Stimulated activated naive CD8-positive, alpha-beta T cell treated with anti-CD3 and anti-CD28 coated beads, Interleukin-15, amount 100 ng/mL, for 72 hours (primary cell): ENCODE results near the gene CAMTA1.

ENCODE experiments used
- ATAC-seq: fragments of 150-1000 bp; cut with Tn5 transposase; 2 replicates; pipeline ENCODE4 v1.10.0; 2021; ENCODE audit warnings: mild to moderate bottlenecking, moderate library complexity
- DNase-seq, 2 donors: peaks; one replicate each; pipeline ENCODE4 v3.0.0; 2021 to 2022
- H3K27ac Mint-ChIP-seq, 2 donors: one replicate each; pipeline ENCODE4 v1.8.0; 2022; ENCODE audit warnings: mild to moderate bottlenecking in 2 of 2, mixed read lengths in 2 of 2, moderate library complexity in 2 of 2
- H3K27me3 Mint-ChIP-seq: one replicate; pipeline ENCODE4 v1.8.0; 2022; ENCODE audit warnings: mixed read lengths
- H3K4me1 Mint-ChIP-seq: one replicate; pipeline ENCODE4 v1.8.0; 2022; ENCODE audit warnings: mild to moderate bottlenecking, mixed read lengths
- H3K4me3 Mint-ChIP-seq, 2 donors: one replicate each; pipeline ENCODE4 v1.8.0; 2022; ENCODE audit warnings: mild to moderate bottlenecking in 2 of 2, mixed read lengths in 2 of 2, moderate library complexity in 1 of 2
- H3K9me3 Mint-ChIP-seq, 2 donors: one replicate each; pipeline ENCODE4 v1.8.0; 2022; ENCODE audit warnings: mixed read lengths in 2 of 2

The CAMTA1 gene

DNA sequence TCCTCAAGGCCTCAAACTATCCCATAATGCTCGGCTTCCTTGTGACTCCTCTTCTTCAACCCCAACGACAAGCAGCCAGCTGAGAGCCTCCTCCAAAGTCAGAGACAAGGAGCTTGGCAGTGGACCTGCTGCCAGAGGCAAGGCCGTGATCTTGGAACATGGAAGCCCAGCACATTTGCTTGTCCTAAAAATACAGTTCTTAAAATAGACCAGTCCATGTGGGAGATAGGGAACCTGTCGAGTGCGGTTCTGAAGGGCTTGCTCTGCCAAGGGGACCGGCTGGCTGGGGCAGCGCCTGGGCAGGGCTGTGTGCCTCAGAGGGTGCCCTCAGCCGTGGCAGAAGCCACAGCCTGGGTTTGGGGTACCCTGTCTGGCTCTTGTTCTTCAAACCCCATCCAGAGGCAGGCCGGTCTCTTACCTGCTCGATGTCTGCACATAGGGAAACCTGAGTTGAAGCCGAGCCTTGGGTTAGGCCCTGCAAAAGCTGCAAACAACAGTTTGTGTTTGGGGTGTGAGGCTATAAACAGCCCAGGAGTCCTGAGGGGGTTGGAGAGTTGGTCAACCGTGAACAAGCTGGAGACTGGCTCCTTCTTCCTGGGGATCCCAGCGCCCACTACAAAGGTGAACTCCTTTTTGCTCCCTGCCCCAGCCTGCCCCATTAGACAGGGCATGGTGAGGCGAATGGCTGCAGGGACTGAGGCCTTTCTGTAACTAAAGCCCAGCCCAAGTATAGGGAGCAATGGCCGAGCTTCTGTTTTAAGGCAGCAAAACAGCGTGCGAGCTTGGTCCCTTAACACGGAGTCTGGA lies 228.8 kb downstream of the CAMTA1 start:
- no peak overlapping the region for H3K27ac Mint-ChIP-seq
- no peak for DNase-seq
- no peak for ATAC-seq
- H3K4me1 Mint-ChIP-seq = no peaks in the 10 kb centered on the region
- H3K9me3 Mint-ChIP-seq = no peaks in the 10 kb centered on the region
- peaks cover 6% of the 10 kb centered on the region for H3K27me3 Mint-ChIP-seq
- no peak overlapping the region for H3K4me3 Mint-ChIP-seq

- no peak for DNase-seq
- H3K4me1 Mint-ChIP-seq = no peaks in the 10 kb centered on the region
- ATAC-seq = no peak
Measured at GRCh38 chr1:7014640-7014930, 229.3 kb downstream of the CAMTA1 start.

DNA sequence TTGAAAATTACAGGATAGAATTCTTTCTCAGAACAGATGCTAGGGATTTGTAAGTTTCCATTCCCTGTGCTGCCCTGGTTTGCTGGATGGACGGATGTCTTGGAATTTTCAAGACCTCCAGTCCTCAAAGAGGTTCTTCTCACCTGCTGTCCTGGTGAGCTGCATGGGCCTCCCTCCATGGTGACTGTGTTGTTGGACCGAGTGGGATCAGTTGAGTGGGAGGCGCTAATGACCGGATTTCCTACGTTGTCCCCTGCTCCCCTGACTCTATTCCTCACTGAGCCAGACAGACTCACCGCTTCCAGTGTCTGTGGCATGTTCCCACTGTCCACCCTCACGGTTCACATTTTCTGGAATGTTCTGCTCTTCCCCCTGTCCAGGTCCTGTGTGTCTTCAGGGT lies 229.8 kb downstream of the CAMTA1 start:
- Mint-ChIP-seq H3K27ac (no peak overlapping the region), H3K27me3 (peaks cover 12% of the 10 kb centered on the region), H3K4me3 (no peak overlapping the region), H3K9me3 (no peaks in the 10 kb centered on the region), H3K4me1 (no peaks in the 10 kb centered on the region)
- no peak for DNase-seq
- no peak for ATAC-seq

More at GRCh38 chr1:7014640-7014930, 229.3 kb downstream of the CAMTA1 start:
- no peak overlapping the region for H3K27ac Mint-ChIP-seq
- H3K27me3 Mint-ChIP-seq = peaks cover 8% of the 10 kb centered on the region
- H3K4me3 Mint-ChIP-seq = no peak overlapping the region
- no peaks in the 10 kb centered on the region for H3K9me3 Mint-ChIP-seq

DNA sequence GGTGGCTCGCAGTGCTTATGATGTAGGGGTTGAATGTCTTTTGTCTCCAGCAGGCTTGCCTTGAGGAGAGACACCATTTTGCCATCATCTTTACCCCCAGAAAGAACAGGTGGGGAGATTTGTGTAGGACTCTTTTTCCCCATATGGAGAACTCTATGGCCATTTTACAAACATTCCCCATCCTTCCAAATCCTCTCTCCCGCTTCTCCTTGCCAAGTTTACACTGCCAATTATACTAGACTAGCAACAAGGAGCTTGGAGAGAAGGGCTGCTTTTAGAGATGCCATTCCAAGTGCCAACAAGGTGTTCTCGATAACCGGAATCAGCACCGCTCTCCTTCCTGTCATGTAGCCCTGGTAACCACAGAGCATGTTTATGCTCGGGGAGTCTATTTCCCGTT lies 233.1 kb downstream of the CAMTA1 start:
- Mint-ChIP-seq H3K27me3 (peaks cover 26% of the 10 kb centered on the region), H3K9me3 (no peaks in the 10 kb centered on the region), H3K4me1 (no peaks in the 10 kb centered on the region), H3K4me3 (no peak overlapping the region), H3K27ac (no peak overlapping the region)
- DNase-seq (no peak), ATAC-seq (no peak)

GRCh38 chr1:7018826-7019225 lies 233.6 kb downstream of the CAMTA1 start:
- Mint-ChIP-seq H3K27me3 (peaks cover 26% of the 10 kb centered on the region), H3K27ac (no peak overlapping the region), H3K9me3 (no peaks in the 10 kb centered on the region), H3K4me3 (no peak overlapping the region), H3K4me1 (no peaks in the 10 kb centered on the region)
- ATAC-seq = no peak
- no peak for DNase-seq

DNA sequence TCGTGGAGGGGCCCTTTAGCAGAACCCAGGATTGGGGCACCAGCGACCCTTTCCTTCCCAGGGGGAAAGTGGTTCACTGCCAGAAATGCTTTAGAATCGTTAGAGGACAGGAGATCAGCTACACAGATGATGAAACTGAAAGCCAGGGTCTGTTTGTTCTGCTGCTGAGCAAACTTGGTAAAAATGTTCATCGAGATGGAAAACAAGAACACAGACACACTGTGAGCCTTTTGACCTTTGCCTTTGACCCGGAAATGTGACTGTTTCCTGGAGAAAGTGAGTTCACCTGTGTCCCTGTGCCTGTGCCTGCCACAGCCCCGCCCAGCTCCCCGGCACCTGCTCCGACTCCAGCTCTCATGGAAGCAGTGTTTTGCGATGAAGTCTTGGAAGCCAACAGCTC lies 234.3 kb downstream of the CAMTA1 start:
- no peaks in the 10 kb centered on the region for H3K4me1 Mint-ChIP-seq
- no peak overlapping the region for H3K4me3 Mint-ChIP-seq

DNA sequence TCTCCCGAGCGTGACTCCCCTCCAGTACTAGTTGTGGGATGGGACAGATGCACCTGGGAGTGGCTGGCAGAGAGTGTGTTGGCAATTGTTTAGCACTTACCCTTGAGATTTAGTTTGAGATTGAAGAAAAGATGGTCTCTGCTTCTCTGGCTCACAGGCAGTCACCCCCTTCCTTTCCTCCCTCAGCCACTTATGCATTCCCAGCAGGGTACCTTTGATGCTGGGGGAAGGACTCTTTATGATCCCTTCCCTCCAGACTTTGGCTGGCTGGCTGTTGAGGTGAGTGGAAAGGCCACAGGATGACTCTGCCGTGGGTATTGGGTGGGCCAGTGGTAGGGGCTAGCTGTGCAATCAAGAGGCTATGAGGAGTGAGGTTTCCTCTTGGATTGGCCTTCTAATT lies 236.8 kb downstream of the CAMTA1 start:
- Mint-ChIP-seq H3K9me3 (no peaks in the 10 kb centered on the region), H3K27me3 (peaks cover 37% of the 10 kb centered on the region), H3K27ac (no peak overlapping the region), H3K4me1 (no peaks in the 10 kb centered on the region), H3K4me3 (no peak overlapping the region)
- no peak for DNase-seq
- no peak for ATAC-seq

More for the DNA sequence above, 234.3 kb downstream of the CAMTA1 start:
- Mint-ChIP-seq H3K27ac (no peak overlapping the region), H3K27me3 (peaks cover 26% of the 10 kb centered on the region), H3K9me3 (no peaks in the 10 kb centered on the region)
- DNase-seq (no peak), ATAC-seq (no peak)

GRCh38 chr1:7025013-7025412 lies 239.8 kb downstream of the CAMTA1 start:
- Mint-ChIP-seq H3K27me3 (peaks cover 31% of the 10 kb centered on the region), H3K9me3 (no peaks in the 10 kb centered on the region), H3K27ac (no peak overlapping the region), H3K4me1 (no peaks in the 10 kb centered on the region), H3K4me3 (no peak overlapping the region)
- DNase-seq (no peak), ATAC-seq (no peak)

DNA sequence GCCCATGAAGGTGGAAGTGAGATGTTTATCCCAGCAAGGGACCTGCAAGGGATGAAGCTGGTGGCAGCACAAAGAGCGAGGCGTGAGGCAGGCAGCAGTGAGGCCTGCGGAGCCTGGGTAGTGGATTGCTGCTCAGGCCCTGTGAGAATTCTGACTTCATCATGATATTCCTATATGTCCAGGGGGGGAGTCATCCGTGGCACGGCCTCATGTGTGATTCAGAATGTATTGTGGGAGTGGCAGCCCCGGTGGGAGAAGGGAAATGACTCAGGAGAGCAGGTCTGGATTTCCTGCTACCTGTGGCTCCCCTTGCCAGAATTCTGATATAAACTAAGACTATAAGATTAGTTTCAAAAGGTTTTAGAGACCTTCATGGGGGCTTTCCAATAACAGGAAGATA lies 240.9 kb downstream of the CAMTA1 start:
- H3K4me3 Mint-ChIP-seq = no peak overlapping the region
- peaks cover 25% of the 10 kb centered on the region for H3K27me3 Mint-ChIP-seq
- no peaks in the 10 kb centered on the region for H3K4me1 Mint-ChIP-seq
- DNase-seq (no peak), ATAC-seq (no peak)
- H3K27ac Mint-ChIP-seq = no peak overlapping the region
- H3K9me3 Mint-ChIP-seq = no peaks in the 10 kb centered on the region

DNA sequence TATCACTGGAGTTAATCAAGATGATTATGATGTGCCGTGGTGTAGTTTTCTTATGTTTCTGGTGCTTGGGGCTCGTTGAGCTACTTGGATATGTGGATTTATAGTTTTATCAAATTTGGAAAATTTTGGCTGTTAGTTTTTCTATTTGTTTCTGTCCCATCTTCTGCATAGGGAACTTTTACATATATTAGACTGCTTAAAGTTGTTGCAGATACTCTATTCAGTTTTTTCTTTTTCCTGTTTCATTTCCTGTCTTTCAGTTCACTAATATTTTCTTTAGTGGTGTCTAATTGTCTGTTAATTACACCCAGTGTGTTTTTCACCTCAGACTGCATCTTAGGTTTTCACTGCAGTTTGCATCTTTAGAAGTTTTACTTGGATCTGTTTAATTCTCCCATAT lies 247.7 kb downstream of the CAMTA1 start:
- no peak overlapping the region for H3K4me3 Mint-ChIP-seq
- ATAC-seq (no peak), DNase-seq (no peak)
- peaks cover 13 to 14% of the 10 kb centered on the region in 2 donors for H3K9me3 Mint-ChIP-seq
- H3K4me1 Mint-ChIP-seq = no peaks in the 10 kb centered on the region
- H3K27ac Mint-ChIP-seq = no peak overlapping the region
- no peaks in the 10 kb centered on the region for H3K27me3 Mint-ChIP-seq

GRCh38 chr1:7036386-7036785 lies 251.1 kb downstream of the CAMTA1 start:
- no peak for ATAC-seq
- no peaks in the 10 kb centered on the region for H3K27me3 Mint-ChIP-seq
- H3K9me3 Mint-ChIP-seq = peaks cover 13 to 14% of the 10 kb centered on the region in 2 donors
- no peak overlapping the region for H3K4me3 Mint-ChIP-seq
- no peak overlapping the region for H3K27ac Mint-ChIP-seq
- DNase-seq = no peak
- no peaks in the 10 kb centered on the region for H3K4me1 Mint-ChIP-seq

DNA sequence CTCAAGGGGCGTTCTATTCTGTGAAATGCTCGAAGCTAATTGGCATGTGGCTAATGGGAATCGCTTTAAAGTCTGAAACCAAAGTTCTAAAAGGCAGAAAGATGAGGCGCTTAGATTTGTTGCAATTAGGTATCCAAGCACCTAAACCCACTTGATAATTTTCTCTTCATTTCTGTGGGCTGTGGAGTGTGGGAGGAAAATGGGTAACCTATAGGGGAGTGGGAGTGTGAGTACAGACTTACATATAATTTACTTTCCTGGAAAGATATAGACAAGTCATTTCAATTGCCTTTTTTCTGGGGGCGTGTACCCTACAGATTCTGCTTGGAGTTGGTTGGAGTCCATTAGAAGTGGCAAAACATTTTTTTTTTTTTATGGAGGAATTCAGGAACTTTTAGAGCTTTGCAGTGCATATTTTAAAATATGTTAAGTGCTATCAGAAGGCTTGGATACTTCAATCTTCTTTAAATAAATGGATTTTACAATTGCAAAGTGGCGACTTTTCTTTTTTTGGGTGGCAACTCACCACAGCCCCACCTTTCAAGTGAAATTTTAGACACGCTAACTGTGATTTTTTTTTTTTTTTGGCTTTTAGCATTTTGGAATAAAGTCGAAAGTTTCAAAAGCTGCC lies 254.5 kb downstream of the CAMTA1 start:
- H3K4me3 Mint-ChIP-seq = no peak overlapping the region
- ATAC-seq (no peak), DNase-seq (no peak)
- H3K9me3 Mint-ChIP-seq = no peaks in the 10 kb centered on the region
- H3K27me3 Mint-ChIP-seq = no peaks in the 10 kb centered on the region
- no peaks in the 10 kb centered on the region for H3K4me1 Mint-ChIP-seq
- H3K27ac Mint-ChIP-seq = no peak overlapping the region

- H3K27ac Mint-ChIP-seq = no peak overlapping the region
- H3K4me3 Mint-ChIP-seq = no peak overlapping the region
- DNase-seq (no peak), ATAC-seq (no peak)
- H3K4me1 Mint-ChIP-seq = no peaks in the 10 kb centered on the region
- H3K9me3 Mint-ChIP-seq = no peaks in the 10 kb centered on the region
- no peaks in the 10 kb centered on the region for H3K27me3 Mint-ChIP-seq
Measured at GRCh38 chr1:7040969-7041695, 255.9 kb downstream of the CAMTA1 start.

DNA sequence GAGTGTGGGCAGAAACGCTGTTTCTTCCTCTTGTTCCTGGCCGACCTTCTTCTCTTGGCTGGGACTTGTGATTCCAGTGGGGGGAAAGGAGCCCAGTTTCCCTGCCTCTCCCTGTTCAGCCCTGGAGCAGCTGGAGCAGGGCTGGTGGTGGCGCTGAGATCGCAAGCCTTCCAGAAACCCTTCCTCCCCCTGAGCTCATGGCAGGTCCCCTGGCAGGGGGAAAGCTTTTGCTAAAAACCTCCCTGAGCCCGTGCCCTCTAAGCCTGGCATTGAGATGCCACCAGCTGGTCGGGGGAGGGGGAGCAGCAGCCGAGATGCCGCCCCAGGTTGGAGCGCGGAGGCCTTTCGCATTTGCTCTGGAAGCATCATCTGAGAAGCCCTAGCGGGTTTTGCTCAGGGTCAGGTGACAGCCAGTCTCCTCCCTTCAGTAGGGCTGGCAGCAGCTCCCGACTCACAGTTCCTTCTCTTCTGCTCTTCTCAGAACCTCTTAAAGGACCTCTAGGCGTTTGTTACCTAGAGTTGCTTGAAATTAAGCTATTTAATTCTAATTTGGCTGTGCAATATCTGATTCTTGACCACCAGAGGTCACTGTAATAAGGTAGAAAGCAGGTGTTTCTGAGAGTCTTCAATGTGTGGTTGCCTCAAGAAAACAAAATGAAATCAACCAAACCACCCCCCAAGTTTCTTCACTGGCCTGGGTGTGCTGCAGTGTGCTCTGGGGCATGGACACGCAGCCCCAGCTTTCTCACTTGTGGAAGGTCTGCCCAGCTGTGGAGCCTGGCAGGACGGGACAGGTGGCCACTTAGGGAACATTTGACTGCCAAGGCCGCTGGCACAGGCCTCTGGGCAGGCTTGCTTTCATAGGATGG lies 257.3 kb downstream of the CAMTA1 start:
- Mint-ChIP-seq H3K9me3 (no peaks in the 10 kb centered on the region), H3K27ac (no peak overlapping the region), H3K4me1 (no peaks in the 10 kb centered on the region), H3K4me3 (no peak overlapping the region), H3K27me3 (peaks cover 5% of the 10 kb centered on the region)
- ATAC-seq = no peak
- DNase-seq = no peak

DNA sequence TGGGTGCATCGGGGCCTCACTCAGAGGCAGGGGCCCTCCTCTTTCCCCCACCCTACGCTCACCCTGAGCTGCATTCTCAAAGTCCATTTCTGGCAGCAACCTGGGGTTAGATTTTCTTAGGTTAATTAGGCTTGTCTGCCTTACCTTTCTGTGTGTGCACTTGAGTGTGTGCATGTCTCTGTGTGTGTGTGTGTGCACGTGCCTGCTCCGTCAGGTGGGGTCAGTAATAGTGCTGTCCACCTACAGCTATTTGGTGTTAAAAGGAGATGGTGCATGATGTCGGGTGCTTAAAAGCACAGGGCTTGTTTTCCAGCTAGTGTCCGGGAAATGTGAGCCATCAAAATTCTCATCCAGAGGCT lies 257.9 kb downstream of the CAMTA1 start:
- no peaks in the 10 kb centered on the region for H3K4me1 Mint-ChIP-seq
- no peak overlapping the region for H3K4me3 Mint-ChIP-seq
- DNase-seq (no peak), ATAC-seq (no peak)
- no peak overlapping the region for H3K27ac Mint-ChIP-seq
- no peaks in the 10 kb centered on the region for H3K9me3 Mint-ChIP-seq
- peaks cover 11% of the 10 kb centered on the region for H3K27me3 Mint-ChIP-seq
